Neuronal stem cell (in vitro differentiated cells): Measurements from ENCODE around the gene IFI35.
"Not testable (repeated sequence)": the region's sequence is repeated elsewhere in the genome, so short reads cannot be mapped to it uniquely, and the experiment has no call there.

Experiments
- DNase-seq: peaks from one replicate; pipeline ENCODE4 v3.0.0-alpha.2; 2013; ENCODE audit warnings: low spot score
- H2AFZ ChIP-seq: one replicate; pipeline ENCODE4 v1.6.1; 2013; ENCODE audit warnings: mild to moderate bottlenecking, low read length, inconsistent platforms
- H2AK5ac ChIP-seq: 2 replicates; pipeline ENCODE4 v1.6.1; 2013; ENCODE audit warnings: low read depth, mild to moderate bottlenecking, inconsistent platforms, low read length, moderate library complexity, mixed read lengths
- H2BK120ac ChIP-seq: 2 replicates; pipeline ENCODE4 v1.6.1; 2013; ENCODE audit warnings: low read depth, mild to moderate bottlenecking, inconsistent platforms, low read length, moderate library complexity, mixed read lengths
- H2BK12ac ChIP-seq: one replicate; pipeline ENCODE4 v1.6.1; 2013; ENCODE audit warnings: low read length, inconsistent platforms
- H2BK15ac ChIP-seq: 2 replicates; pipeline ENCODE4 v1.6.1; 2013; ENCODE audit warnings: mild to moderate bottlenecking, low read length, inconsistent platforms, mixed read lengths
- H2BK5ac ChIP-seq: one replicate; pipeline ENCODE4 v1.6.1; 2013; ENCODE audit warnings: inconsistent platforms, mild to moderate bottlenecking, low read length, moderate library complexity
- H3K14ac ChIP-seq: one replicate; pipeline ENCODE4 v1.6.1; 2013; ENCODE audit warnings: low read length, inconsistent platforms
- H3K18ac ChIP-seq: 2 replicates; pipeline ENCODE4 v1.6.1; 2013; ENCODE audit warnings: low read length, inconsistent platforms
- H3K23ac ChIP-seq: 2 replicates; pipeline ENCODE4 v1.6.1; 2013; ENCODE audit warnings: low read depth, mild to moderate bottlenecking, mixed read lengths, low read length, inconsistent platforms; ENCODE audit not compliant: poor library complexity
- H3K27ac ChIP-seq: replicated peaks from 3 replicates; pipeline ENCODE4 v1.5.1; 2013; ENCODE audit warnings: low read length, inconsistent platforms
- H3K27me3 ChIP-seq, 3 experiments: 2 replicates each; pipeline ENCODE4 v1.6.1; 2013; ENCODE audit warnings: low read length in 3 of 3, mild to moderate bottlenecking in 2 of 3, inconsistent platforms in 1 of 3, low read depth in 1 of 3, mixed read lengths in 1 of 3, moderate library complexity in 1 of 3; ENCODE audit not compliant: control insufficient read depth in 3 of 3, insufficient read depth in 3 of 3
- H3K36me3 ChIP-seq, 2 donors: replicated peaks in 1 of 2; 2 replicates each; pipeline ENCODE4 v1.6.1; 2013; ENCODE audit warnings: low read length in 2 of 2; ENCODE audit not compliant: control insufficient read depth in 2 of 2, insufficient read depth in 2 of 2
- H3K4ac ChIP-seq: 2 replicates; pipeline ENCODE4 v1.6.1; 2013; ENCODE audit warnings: inconsistent platforms, mild to moderate bottlenecking, low read length, moderate library complexity
- H3K4me1 ChIP-seq, 2 donors: 1 replicate in 1 of 2; 2 replicates in 1 of 2; pipeline ENCODE4 v1.6.1; 2013; ENCODE audit warnings: low read length in 2 of 2, low read depth in 1 of 2; ENCODE audit not compliant: control insufficient read depth in 2 of 2, insufficient read depth in 1 of 2
- H3K4me2 ChIP-seq: one replicate; pipeline ENCODE4 v1.6.1; 2013; ENCODE audit warnings: mild to moderate bottlenecking, low read length, inconsistent platforms; ENCODE audit not compliant: insufficient read depth, poor library complexity, severe bottlenecking
- H3K4me3 ChIP-seq, 2 donors: 2 replicates each; pipeline ENCODE4 v1.5.1; 2013; ENCODE audit warnings: low read length in 2 of 2, mild to moderate bottlenecking in 2 of 2, inconsistent platforms in 1 of 2, moderate library complexity in 1 of 2
- H3K79me1 ChIP-seq: one replicate; pipeline ENCODE4 v1.6.1; 2013; ENCODE audit warnings: low read depth, mild to moderate bottlenecking, inconsistent platforms, low read length, moderate library complexity
- H3K9ac ChIP-seq: one replicate; pipeline ENCODE4 v1.6.1; 2013; ENCODE audit warnings: mild to moderate bottlenecking, low read depth, low read length, inconsistent platforms; ENCODE audit not compliant: poor library complexity
- H3K9me3 ChIP-seq, 2 donors: replicated peaks in 1 of 2; 2 replicates each; pipeline versions ENCODE3 to v1.6.1; 2013; ENCODE audit warnings: low read length in 2 of 2, mild to moderate bottlenecking in 2 of 2, inconsistent platforms in 1 of 2, low read depth in 1 of 2, mixed read lengths in 1 of 2, moderate library complexity in 1 of 2; ENCODE audit not compliant: control insufficient read depth in 2 of 2, insufficient read depth in 1 of 2
- H4K8ac ChIP-seq: one replicate; pipeline ENCODE4 v1.6.1; 2013; ENCODE audit warnings: low read depth, mild to moderate bottlenecking, inconsistent platforms, low read length, moderate library complexity
- H4K91ac ChIP-seq: one replicate; pipeline ENCODE4 v1.6.1; 2013; ENCODE audit warnings: low read length, low read depth, mild to moderate bottlenecking, inconsistent platforms; ENCODE audit not compliant: poor library complexity
- WGBS, 2 donors: extraction: QIAGEN DNeasy Blood & Tissue Kit; methylation state at CpG; one replicate each; pipeline ENCODE4 v1.1.7; 2013; ENCODE audit warnings: missing lambda C conversion rate in 2 of 2, mixed read lengths in 1 of 2; ENCODE audit not compliant: insufficient read length in 2 of 2, insufficient replicate concordance in 1 of 2; ENCODE audit errors: extremely low coverage in 2 of 2; 5-methylcytosine and 5-hydroxymethylcytosine counted together

The IFI35 gene

GRCh38 chr17:43000894-43001293, 5.7 kb upstream of the IFI35 start:
- not testable (repeated sequence) for H3K18ac ChIP-seq, H4K91ac ChIP-seq, DNase-seq, H3K4me1 ChIP-seq, H3K14ac ChIP-seq, H2BK5ac ChIP-seq, H3K79me1 ChIP-seq, H3K9ac ChIP-seq, H2BK120ac ChIP-seq, H3K23ac ChIP-seq, H3K9me3 ChIP-seq, H3K27ac ChIP-seq, H3K4me3 ChIP-seq, H2AFZ ChIP-seq, H2BK12ac ChIP-seq, H2AK5ac ChIP-seq, H3K27me3 ChIP-seq, H3K4me2 ChIP-seq, H3K4ac ChIP-seq, H4K8ac ChIP-seq, H2BK15ac ChIP-seq
- H3K36me3 ChIP-seq: peaks cover 34 to 56% of the 10 kb centered on the region in 2 donors
- whole genome bisulfite sequencing, 2 donors: no CpG with 5 or more reads among the region's 13 CpGs

GRCh38 chr17:43003542-43004172, 2.9 kb upstream of the IFI35 start:
- no peak overlapping the region for H2BK5ac ChIP-seq
- no peak overlapping the region for H2BK12ac ChIP-seq
- H2AK5ac ChIP-seq: no peak overlapping the region
- no CpG with 5 or more reads among the region's 5 CpGs for WGBS, 2 donors
- no peak overlapping the region for H4K8ac ChIP-seq
- no peak overlapping the region for H3K23ac ChIP-seq
- no peak overlapping the region for H2BK15ac ChIP-seq
- H3K14ac ChIP-seq: no peak overlapping the region
- DNase-seq: no peak
- H3K9ac ChIP-seq: peak overlapping the region; percentile 12
- H3K18ac ChIP-seq: no peak overlapping the region
- peaks cover 0 to 9% of the 10 kb centered on the region in 2 donors for H3K4me1 ChIP-seq
- H4K91ac ChIP-seq: no peak overlapping the region
- no peaks in the 10 kb centered on the region for H3K9me3 ChIP-seq
- H3K4me3 ChIP-seq: no peak overlapping the region
- H3K36me3 ChIP-seq: peaks cover 34 to 56% of the 10 kb centered on the region in 2 donors
- no peak overlapping the region for H3K27ac ChIP-seq
- no peak overlapping the region for H3K4me2 ChIP-seq
- no peak overlapping the region for H3K4ac ChIP-seq
- no peak overlapping the region for H2BK120ac ChIP-seq
- no peak overlapping the region for H2AFZ ChIP-seq
- H3K27me3 ChIP-seq: no peaks in the 10 kb centered on the region
- peaks cover 5% of the 10 kb centered on the region for H3K79me1 ChIP-seq

GRCh38 chr17:43010667-43011308, 4.2 kb downstream of the IFI35 start:
- Histone ChIP-seq H3K79me1 (peaks cover 2% of the 10 kb centered on the region), H4K91ac (no peak overlapping the region), H2BK15ac (no peak overlapping the region), H3K23ac (no peak overlapping the region), H3K4me2 (no peak overlapping the region), H3K4me1 (peaks cover 11 to 12% of the 10 kb centered on the region in 2 donors), H3K4me3 (no peak overlapping the region), H3K27me3 (no peaks in the 10 kb centered on the region), H3K9me3 (no peaks in the 10 kb centered on the region), H3K36me3 (peaks cover 4 to 11% of the 10 kb centered on the region in 2 donors), H3K18ac (no peak overlapping the region), H4K8ac (no peak overlapping the region), H2BK5ac (no peak overlapping the region), H2AK5ac (no peak overlapping the region), H3K4ac (no peak overlapping the region), H2BK120ac (no peak overlapping the region), H3K14ac (no peak overlapping the region), H3K9ac (no peak overlapping the region), H2AFZ (no peak overlapping the region), H3K27ac (no peak overlapping the region), H2BK12ac (no peak overlapping the region)
- no CpG with 5 or more reads among the region's 5 CpGs for WGBS, 2 donors
- DNase-seq: no peak

- Histone ChIP-seq H3K4me3 (no peak overlapping the region), H3K79me1 (peaks cover 2% of the 10 kb centered on the region), H3K36me3 (peaks cover 12 to 18% of the 10 kb centered on the region in 2 donors), H2AK5ac (no peak overlapping the region), H3K9ac (no peak overlapping the region), H3K27ac (no peak overlapping the region), H3K9me3 (no peaks in the 10 kb centered on the region), H3K4ac (no peak overlapping the region), H2BK12ac (no peak overlapping the region), H4K91ac (no peak overlapping the region), H3K27me3 (no peaks in the 10 kb centered on the region), H4K8ac (no peak overlapping the region), H2BK15ac (no peak overlapping the region), H2AFZ (no peak overlapping the region), H3K23ac (no peak overlapping the region), H3K4me2 (no peak overlapping the region), H2BK120ac (peak overlapping the region; percentile 61), H3K4me1 (peaks cover 8 to 20% of the 10 kb centered on the region in 2 donors), H3K14ac (no peak overlapping the region), H2BK5ac (no peak overlapping the region), H3K18ac (no peak overlapping the region)
- no CpG with 5 or more reads among the region's 15 CpGs for WGBS, 2 donors
- DNase-seq: no peak
Observed at GRCh38 chr17:43011728-43012472, 5.3 kb downstream of the IFI35 start.
